NCI-H1105 (cell line): ENCODE data around the gene MDP1.

ENCODE experiments used
- DNase-seq: peaks from one replicate; lab custom pipeline; 2025; lab: John Stamatoyannopoulos, UW

The MDP1 gene

DNA sequence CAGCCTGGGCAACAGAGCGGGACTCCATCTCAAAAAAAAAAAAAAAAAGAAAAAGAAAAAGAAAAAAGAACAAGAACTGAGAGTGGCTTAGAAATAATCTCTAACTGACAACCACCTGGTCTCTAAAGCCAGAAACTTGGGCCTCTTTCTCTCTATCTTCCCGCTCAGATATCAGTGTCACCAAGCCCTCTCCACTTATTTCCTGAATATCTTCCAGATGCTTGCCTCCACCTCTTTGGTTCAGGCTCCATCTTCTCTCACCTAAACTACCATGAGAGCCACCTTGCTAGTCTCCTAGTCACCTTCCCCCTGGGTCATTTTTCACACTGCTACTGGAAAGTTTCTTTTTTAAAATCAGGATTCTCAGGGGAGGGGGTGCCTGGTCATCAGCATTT is 18.8 kb downstream of the MDP1 start:
- no peak for DNase-seq

DNA sequence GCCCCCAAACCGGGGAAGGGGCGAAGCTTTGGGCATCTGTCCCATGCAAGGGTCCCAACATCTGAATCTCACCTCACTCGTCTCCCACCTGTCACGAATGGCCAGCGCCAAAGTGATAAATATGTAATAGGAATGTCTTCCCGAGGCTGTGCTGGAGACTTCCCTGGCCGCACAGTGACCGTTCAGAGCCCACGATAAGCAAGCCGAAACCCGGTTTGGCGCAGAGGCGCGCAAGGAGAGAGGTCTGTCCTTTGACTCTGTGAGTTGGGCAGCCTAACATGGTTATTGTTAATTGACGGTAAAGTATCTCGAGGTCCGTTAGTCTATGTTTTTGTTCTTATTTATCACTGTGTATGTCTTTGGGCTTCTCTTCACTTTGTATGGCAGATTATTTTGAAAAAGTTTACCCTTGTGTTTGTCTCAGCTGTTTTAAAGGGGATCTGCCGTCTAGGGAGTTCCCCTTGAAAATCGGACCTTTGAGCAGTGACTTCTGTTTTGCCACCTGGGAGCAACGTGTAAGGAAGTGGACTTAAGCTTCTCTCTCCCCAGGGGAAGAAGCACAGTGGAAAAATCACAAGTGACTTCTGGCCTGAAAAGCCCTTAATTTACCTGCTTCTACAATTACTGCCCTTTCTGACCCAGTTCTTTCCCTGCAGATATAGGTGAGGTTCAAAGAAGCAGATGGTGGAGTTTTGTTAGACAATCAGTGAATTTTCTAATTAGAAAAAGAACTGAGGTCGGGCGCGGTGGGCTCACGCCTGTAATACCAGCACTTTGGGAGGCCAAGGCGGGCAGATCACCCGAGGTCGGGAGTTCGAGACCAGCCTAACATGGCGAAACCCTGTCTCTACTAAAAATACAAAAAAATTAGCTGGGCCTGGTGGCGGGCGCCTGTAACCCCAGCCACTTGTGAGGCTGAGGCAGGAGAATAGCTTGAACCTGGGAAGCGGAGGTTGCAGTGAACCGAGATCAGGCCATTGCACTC is 19.5 kb downstream of the MDP1 start:
- DNase-seq: no peak

DNA sequence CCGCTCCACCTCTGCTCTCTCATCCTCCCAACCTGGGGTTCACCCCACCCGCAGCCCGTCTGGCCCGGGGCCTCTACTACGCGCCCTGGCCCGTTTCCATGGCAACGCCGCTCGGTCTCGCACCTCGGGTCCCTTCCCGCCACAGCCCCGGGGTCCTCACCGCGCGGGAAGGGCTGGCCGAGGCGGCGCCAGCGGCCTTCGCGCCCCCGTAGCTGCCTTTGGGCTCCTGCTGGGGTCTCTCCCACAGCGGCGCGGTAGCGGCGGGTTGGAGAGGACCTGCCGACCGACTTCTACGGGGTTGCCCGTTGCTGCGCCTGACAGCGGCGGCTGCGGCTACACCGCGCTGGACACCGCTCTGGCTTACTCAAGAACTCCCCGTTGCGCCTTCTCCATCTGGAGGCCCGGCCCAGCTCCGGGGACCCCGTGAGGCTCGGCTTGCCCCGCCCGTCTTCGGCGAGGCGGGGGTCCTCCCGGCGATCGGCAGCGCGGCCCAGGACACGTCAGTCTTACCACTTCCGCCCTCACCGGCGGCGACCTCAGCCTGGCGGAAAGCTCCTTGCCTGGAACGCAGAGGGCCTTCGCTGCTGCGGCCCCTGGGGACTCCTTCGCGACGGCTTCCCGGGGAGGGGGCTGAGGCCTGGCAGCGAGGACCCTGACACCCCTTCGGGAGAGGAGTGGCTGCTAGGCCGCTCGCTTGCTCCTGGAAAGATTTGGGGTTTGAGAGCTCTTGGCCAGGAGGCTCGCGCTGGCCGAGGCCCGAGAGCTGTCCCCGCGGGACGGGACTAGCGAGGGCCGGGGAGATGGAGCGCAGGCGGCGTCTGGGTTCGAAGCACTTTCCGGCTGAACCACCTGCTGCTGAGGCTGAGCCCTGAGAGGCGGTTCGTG is 20.4 kb downstream of the MDP1 start, which contains the start of gene TM9SF1:
TSS of gene TM9SF1 (minus strand) at position 256 of the 885 bp plus-strand sequence. CDS start 422 bp downstream, outside the sequence.
- peak; percentile 71 for DNase-seq

DNA sequence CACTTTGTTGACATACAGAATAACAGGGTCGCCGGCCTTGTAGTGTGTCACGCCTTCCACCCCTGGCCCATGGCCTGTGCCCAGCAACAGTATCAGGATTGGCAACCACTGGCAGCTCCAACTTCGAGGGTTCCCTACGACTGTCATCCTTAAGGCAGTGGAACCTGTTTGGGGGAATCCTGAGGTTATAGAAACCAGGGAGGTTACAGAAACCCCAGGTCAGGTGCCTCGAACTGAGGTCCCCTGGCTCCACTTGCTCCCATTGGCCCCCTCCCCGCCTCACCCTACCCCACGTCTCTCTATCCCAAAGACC is 21.0 kb downstream of the MDP1 start:
- no peak for DNase-seq

DNA sequence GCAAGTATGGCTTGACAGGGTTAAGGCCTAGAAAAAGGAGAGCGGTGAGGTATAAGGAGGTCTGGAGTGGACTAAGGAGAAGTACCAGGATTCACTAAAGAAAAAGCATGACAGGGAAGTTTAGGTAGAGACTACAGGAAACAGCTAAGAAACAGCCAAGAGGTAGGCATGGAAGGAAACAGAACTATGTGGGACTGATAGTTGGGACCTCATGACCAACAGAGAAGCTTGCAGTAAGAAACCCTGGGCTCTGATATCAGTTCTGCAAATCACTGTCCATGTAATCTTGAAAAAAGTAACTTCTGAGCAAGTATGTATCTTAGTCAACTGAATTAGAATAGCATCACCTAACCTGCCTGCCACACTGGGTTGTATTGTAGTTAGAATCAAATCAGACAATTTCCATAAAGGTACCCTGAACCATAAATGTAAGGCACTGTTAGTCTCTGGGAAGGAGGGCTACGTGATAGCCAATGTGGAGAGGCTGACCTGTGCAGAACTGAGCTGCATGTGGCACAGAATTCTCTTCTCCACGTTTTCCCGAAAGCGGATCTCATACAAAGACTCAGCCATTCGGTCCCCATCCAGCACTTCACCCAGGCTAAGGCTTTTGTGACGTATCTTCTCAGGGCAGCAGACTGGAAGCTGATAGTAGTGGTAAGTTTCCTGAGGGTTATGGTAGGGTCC is 21.5 kb downstream of the MDP1 start:
- DNase-seq: no peak

DNA sequence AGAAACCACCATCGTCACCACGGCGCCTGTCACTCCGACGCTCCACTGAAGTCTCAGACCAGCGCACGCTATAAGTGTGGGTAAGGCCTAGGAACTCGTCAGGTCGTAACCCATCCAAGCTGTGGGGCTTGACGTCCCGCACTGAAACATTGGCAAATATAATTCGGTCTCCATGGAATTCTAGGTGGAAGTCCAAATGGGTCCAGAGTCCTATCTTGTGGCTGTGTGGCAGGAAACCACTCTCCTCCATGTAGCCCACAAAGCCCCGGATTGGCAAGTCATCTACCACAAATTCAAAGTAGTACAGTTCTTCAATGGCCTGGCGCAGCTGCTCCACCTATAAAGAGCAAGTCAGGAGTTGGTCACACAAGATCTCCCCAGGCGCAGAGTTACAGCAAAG is 22.9 kb downstream of the MDP1 start:
- no peak for DNase-seq

DNA sequence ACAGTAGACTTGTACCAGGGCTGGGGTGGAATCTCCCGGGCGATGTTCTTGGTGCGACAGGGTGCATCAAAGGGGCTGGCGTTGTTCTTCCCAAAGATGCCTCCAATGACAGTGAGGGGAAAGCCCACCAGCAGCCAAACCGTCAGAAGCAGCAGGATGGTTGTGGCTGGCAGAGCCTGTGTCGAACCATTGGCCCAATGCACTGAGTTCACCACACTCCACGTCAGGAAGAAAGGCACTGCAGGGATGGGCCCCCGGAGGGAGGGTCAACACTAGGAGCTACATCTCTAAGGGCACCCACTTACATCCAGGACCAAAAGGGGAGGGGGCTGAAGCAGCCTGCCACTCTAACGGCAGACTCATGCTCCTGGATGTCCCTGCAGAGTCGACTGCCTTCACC is 25.4 kb downstream of the MDP1 start:
- DNase-seq: no peak

DNA sequence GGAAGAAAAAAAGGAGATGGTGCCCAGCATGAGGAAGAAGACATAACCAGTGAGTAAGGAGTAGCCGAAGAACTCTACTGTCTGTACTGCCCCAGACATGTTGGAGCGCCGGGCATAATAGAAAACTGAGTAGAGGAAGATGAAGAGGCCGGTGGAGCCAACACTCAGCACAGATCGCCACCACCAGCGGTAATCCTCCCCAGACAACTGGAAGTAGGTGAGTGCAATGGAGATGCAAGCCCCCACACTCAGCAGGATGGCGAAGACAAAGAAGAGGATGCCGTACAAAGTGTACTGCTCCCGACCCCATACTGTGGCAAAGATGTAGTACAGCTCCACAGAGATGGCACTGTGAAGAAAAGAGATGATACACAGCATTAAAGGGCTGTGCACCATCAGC is 26.4 kb downstream of the MDP1 start:
- no peak for DNase-seq

DNA sequence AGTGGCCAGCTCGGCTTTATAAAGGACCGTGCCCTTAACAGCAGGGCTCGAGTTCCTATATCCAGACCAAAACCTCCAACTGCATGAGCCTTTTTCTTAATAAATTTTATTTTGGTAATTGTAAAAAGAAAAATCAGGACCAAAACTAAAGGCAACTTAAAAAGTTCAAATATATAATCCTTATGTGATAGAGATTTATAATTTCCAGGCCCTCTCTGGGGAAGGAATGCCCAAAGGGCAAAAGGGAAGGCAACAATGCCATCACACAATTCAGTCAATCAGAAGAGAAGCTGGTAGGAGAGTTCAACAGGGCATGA is 26.8 kb downstream of the MDP1 start:
- no peak for DNase-seq

DNA sequence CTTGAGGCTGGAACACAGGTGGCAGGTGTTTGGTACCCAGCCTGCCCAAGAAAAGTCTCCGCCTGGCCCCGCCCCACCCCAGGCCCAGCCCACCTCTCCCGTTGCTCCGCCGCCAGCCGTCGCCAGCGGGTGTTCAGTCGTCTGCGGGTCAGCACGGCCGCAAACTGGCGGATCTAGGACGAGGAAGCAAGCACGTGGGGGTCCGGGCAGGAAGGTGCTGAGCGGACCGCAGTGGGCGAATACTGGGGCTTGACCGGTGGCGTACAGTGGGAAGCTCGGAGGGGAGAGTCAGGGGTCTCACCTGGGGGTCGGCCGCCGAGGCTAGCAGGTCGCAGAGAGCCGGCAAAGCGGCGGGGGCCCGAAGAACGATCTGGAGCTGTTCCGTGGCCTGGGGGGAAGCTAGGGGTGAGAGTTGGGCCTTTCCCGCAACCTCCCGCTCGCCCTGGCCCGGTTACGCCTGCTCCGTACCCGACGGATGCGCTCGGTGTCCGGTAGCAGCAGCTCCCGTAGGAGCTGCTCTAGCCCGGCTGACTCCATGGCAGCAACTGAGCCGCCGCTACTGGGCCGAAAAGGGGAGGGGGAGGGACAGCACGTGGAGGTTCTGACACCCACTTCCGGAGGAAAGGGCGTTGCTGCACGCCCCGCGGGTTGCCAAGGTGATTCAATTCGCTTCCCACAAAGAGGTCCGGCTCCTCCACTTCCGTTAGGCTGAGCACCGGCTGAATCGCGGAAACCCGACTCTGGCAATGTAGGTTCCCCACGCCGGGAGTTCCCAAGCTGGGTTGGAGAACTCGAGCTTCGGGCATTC is 27.4 kb downstream of the MDP1 start, which contains the start of gene IPO4:
TSS of gene IPO4 (minus strand) at position 566 of the 808 bp plus-strand sequence. CDS start at position 537, 29 bp downstream.
- DNase-seq: peak; percentile 96

DNA sequence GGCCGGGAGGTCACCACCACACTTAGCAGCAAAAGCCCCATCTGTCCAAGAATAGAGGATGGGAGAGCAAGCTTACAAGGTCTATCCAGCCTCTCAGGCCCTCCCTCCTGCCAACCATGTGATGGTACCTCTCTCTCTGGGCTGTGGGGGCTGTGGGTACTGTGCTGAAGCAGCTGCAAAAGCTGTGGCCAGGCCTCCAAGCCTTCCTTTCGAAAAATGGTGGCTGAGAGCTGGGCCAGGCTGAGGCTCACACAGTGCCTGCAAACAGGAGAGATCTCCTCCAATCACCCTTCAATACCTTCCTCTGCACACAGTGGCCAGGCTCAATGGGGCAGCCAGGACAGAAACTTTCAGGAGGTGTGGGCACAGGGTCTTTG is 28.3 kb downstream of the MDP1 start:
- DNase-seq: no peak

DNA sequence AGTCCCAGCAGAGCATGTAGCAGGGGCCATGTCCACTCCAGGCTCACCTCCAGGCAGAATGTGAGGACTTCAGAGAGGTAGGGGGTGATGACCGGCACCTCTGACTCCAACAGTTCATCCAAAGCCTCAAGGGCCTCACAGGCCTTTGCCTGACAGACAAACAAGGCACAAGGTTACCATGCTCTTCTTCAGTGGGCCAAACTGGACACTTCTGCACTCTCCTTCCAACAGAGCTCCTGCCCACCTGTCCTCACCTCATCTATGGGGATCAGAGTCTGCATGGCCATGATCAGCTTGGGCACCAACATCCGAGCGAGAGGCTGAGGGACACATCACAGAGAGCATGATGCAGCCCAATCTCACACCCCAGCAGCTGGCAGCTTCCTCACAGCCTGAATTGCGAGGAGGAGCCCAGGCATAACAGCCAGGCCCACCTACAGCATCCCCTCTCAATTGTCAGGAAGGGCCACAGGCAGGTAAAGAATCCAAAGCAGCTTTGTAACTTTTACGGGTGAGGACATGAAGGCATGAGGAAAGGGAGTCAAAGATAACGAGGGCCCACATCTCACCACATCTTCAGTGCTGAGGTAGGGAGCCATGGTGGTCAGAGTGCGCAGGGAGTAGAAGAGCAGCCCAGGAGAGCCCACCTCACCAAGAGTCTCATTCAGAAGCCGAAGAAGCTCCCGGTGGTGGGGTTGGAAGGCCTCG is 28.9 kb downstream of the MDP1 start:
- DNase-seq: no peak

DNA sequence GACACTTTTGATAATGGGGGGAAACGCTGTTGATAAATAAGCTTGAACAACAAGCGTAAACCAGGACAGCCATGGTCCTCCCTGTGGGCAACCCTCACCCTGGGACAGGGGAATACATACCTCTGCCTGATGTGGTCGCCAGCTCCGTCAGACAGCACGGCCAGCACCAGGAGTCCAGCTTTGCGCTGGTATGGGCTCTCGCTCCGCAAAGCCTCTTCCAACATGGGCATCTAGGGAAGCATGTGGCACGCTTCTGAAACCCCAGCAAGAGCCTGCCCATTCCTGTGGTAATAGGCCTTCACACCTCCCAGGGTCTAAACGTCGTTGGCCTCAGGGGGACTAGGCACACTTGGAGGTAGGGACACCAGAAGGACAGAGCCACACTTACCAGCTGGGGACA is 30.1 kb downstream of the MDP1 start:
- DNase-seq: no peak

DNA sequence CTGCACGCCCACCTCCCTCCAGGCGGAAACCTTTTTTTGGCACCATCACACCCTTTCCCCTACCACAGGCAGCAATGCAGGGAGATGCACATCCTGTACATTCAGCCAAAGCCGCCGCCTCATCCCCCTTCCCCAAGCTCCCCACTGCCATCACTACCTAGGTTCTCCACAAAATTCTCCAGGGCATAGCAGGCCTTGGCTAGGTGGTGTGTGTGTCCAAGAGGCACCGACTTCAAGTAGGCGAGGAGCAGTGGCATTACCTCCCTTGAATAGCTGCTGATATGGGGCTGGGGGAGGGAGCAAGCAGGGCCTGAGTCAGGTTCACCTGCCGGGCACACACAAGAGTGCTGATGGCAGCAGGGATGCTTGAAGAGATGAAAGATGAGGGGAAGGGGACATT is 30.8 kb downstream of the MDP1 start:
- no peak for DNase-seq

DNA sequence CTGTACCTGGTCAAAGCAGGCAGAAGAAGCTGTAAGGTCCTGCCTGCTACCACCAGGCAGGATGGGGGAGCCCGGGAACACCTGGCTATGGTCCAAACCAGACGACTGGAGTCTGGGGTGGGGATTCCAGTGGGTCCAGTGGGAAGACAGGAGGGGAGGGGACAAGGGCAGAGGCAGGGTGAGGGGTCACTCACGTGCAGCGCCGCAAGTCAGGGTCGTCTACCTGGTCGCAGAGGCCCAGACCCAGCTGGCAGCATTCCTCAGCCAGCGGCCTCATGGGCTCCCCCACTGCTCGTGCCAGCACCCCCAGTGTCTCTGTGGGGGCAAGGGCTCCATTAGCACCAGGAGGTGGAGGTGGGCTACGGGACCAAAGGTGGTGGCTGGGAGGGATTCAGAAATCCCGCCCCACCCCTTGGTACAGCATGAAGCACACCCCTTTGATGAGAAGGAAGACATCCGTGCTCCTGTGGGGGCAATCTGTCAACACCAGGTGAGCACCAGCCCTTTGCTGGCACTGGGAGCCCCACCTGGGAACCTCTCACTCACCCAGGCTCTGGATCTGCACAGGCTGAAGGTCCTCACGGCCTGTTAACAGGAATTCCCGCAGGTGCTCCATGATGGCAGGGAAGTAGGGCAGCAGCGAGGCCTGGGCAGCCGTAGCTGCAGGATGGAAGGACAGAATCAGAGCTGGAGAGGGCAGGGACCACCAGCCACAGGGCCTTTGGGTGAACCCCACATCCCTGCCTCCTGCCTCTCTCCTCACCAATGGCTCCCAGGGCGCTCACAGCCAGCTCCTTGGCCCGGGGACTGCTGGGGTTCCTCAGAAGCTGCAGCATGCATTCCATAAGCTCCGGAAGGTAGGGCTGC is 31.5 kb downstream of the MDP1 start:
- no peak for DNase-seq

DNA sequence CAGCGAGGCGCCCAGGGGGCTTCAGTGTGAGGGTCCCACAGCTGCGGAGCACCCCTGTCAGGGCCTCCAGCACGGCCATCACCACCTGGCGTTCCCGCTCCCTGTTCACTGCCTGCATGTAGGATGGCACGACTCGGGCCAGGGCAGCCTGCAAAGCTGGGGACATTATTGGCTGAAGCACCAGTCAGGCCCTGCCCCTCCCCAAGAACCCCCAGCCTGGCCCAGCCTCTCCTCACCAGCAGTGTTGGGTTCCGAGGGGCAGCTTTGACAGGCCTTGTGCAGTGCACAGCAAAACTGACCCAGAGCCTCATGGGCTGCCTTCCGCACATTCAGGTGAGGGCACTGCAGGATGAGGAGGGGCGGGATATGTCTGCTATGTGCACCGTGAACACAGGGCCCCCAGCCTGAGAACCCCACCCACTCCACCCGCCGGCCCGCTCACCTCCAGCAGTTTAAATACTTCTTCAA is 32.8 kb downstream of the MDP1 start:
- DNase-seq: no peak

DNA sequence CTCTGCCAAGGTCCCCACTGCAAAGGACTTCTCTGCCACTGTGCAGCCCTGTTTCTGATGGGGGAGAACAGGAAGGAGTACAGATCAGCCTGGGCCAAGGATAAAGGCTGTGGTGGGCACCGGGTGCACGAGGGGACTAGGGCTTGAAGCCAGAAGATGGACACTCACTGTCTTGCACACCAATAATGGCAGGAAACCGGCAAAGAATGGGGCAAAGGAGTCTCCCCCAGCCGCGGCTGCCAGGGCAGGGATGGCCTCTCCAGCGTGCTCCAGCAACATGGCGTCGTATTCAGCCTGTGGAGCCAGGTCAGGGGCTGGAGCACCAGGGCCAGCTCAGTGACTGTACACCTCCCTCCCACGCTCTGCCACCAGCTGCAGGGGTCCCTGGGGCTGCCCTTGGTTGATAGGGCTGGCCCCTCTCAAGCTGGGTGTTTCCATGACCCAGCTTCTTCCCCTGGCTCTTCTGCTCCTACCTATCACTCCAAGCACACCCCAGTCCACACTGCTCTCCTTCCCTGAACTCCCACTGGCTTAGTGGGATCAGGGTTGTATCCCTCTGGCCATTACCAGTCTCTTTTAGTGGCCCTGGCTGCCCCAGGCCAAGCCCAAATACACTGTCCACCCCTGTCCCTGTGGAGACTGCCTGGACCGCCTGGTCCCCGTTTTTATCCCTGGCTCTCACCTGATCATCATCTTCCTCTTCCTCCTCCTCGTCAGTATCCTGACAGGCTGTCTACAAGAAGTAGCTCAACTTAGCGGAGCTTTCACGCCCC is 33.6 kb downstream of the MDP1 start:
- DNase-seq: no peak

DNA sequence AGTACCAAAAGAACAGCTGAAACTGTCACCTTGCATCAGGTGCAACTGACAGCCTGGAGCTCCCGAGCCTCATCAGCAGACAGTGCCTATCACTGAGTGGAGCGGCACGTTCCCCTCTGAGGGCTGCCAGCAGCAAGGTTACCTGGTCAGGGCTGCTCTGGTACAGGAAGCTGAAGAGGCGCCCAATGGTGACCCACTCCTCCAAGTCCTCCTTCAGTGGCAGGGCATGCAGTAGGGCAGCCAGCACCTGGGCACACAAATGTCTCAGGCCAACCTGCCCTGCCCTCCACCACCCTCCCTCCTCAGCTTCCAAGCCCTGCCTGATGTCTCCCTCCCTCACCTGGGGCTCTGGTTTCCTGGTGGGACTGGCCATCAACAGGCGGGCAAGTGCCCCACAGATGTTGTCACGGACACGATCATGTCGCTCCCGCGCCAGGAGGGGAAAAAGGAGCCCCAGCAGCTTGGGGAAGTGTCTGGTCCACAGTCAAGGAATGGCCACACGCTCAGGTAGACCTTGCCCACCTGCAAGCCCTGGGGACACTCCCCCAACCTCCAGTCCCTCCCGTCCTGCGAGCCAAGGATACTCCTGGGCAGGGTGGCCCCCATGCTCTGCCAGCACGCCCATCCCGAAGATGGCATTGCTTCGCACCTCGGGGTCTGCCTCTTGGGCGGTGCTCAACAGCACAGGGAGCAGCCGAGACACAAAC is 34.3 kb downstream of the MDP1 start:
- DNase-seq: no peak
